GM04504 (cell line): ENCODE data around the gene TBX5.

ENCODE experiments used
- DNase-seq: peaks from one replicate; pipeline ENCODE4 v3.0.0-alpha.2; 2012; ENCODE audit warnings: low read depth

The TBX5 gene

DNA sequence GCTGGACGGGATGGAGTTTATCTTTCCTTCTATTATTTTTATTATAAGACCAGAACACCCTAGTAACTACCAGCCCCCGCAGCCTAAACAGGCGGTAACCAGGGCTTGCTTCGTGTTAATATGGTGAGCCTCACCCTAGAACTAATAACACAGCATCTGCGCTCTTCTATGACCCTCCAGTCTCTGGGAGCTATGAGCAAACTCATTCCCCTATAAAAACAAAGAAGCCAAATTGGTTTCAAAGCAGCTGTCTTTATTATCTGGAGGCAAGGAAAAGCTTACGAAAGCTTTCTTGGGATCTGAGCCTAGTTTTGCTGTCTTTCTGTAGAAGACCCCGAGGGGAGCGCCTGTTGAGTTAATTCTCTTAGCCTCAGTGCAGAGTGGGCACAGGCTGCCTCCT is 85.0 kb downstream of the TBX5 start:
- DNase-seq: no peak

DNA sequence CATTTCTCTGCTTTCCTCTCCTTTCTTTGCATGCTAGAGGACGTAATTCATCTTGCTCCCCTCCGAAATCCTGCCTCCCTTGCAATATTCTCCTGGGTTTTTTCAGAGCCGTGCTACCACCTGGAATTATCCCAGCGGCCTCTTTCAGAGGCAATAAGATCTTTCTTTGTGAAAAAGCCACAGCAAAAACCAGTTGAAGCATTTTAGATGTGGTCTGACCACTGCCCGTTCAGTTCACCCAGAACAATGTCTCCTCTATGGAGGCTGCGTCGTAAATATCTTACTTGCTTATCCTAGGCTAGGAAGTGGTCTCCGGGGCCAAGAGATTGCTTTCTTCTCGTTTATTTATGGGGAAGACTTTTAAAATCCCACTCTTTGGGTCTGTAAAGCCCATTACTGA is 85.8 kb downstream of the TBX5 start:
- DNase-seq: no peak

DNA sequence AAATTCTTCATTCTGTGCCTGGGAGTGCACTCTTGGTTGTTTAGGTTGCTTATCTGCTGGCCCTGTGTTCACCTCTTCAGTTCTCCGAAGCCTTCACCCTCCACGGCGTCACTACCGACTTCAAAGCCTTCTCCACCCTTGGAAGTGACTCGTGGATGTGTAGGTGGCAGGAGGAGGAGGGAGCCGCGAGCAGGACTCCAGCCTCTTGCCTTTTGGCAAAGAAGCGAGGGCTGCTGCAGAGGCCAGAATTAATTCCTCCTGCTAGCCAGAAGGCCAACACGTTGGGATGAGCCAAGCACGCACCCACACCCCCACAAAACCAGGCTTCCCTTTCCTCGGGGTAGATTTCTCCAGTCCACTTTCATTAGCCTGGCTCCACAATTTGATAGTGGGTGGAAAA is 86.5 kb downstream of the TBX5 start:
- DNase-seq: no peak

DNA sequence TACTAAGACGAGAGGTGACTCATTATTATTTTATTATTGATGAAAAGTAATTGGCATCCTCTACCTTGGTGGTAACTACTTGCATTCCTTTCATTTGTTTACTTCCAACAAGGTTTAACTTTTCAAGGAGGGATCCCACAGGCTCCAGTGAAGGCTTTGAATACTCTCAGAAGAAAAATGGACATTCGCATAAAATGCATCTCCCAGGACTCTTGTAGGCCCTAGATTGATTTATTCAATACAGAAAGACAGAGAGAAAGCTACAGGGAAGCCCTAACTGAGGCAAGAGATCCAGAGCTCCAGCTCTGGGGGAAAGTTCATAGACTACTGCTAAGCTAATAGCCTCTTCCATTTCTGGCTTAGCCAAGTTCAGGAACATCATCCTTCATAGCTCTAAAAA is 87.0 kb downstream of the TBX5 start:
- no peak for DNase-seq

DNA sequence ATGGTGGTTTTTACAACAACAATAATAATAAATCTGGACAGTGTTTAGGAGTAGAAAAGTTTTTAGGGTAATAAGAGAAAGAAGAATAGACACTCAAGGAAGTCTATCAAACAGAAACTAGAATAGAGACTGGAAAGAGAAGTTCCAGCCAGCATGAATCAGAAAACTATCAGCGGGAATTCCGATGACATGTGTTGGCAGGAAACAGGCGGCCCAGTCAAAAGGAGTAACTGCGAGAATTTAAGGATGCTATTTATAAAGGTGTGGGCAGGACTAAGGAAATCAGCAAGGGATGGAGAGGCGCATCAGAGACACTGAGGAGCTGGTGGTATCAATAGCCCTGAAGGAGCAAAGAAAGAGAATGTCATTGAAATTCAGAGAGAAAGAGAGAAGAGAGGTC is 89.9 kb downstream of the TBX5 start:
- DNase-seq: peak; percentile 38

DNA sequence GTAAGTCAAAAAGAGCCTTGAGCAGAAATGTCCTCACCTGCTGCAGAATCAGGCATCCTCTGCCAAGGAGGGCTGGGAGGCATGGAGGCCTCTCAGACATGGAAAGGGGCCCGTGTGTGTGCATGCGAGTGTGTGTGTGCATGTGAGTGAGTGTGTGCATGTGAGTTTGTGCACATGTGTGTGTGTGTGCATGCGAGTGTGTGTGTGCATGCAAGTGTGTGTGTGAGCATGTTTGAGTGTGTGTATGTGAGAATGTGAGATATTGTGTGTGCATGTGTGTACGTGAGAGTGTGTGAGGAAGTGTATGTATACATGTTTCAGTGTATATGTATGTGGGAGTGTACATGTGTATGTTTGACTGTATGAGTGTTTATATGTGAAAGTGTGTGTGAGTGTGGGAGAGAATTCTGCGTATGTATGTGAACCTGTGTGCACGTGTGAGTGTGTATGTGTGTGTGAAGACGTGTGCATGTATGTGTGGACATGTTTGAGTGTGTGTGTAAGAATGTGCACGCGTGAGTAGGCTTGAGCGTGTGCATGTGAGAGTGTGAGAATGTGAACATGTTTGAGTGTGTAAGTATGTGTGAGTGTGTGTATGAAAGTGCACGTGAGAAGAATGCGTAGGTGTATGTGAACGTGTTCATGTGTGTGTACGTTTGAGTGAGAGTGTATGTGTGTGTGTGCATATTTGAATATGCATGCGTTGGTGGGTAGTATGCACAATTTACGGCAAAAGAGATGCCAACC is 90.8 kb downstream of the TBX5 start:
- no peak for DNase-seq

DNA sequence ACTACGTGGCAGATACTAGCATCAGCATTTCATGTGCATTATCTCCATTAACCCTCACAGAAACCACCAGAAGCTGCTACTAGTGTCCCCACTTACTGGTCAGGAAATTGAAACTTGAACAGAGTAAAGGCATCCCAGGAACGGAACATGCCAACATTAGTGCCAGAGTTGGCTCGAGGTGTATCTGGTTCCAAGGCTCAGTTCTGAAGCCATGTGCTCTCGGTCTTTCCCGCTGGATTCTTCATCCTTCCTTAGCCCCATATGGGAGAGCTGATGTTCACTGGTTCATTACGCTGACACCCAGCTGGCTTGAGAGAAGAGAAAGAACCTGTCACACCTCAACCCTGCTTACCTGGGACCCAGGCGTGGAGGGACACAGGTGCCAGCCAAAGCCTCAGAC is 91.5 kb downstream of the TBX5 start:
- no peak for DNase-seq

DNA sequence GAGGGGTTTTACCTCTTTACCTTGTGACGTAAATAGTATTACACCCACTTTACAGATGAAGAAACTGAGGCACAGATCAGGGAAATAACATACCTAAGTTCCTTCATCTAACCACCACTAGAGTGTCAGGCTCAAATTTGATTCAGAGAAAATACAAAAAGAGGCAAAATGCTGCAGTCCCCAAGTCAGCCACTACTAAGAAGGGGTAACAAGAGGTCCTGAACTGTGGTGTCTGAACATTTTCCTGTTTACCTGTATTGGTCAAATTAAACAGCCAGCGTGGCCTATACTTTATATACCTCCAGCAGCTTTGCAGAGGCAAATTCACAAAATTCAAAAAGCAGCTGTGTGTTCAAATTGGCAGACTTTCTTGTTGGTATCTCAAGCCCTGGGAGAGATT is 92.0 kb downstream of the TBX5 start:
- no peak for DNase-seq

DNA sequence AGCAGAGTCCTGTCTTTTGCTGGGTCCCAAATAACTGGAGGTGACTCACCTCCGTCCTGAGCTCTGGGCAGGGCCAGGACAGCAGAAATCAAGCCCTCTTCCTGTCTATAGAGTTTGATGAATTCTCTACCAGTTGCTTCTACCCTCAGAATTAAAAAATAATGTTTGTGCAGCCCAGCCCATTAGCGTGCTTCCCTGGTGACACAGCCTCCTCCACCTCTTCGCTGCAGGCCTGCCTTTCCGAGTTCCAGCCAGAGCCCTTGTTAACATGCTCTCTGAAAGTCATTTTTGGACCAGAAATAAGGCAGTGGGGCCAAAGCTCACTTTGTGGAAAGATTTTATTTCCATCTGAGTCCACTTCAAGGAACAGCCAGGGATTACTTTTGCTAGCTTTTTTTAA is 94.0 kb downstream of the TBX5 start:
- peak; percentile 52 for DNase-seq

DNA sequence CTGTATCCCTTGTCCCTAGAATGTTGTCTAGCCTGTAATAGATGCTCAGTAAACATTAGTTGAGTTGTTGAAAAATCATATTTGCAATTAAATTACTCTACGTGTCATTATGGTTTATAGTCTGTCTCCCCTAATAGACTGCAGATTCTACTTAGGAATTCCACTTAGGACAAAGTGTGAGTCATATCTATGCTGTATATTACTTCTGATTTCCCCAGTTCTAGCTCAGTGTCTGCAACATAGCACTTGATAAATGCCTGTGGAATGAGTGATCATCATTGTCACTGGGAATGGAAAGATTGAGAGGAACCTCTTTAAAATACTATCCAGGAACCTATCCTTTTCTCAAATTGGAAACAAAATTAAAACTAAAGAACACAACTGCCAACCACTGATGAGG is 99.3 kb downstream of the TBX5 start:
- DNase-seq: peak; percentile 63

DNA sequence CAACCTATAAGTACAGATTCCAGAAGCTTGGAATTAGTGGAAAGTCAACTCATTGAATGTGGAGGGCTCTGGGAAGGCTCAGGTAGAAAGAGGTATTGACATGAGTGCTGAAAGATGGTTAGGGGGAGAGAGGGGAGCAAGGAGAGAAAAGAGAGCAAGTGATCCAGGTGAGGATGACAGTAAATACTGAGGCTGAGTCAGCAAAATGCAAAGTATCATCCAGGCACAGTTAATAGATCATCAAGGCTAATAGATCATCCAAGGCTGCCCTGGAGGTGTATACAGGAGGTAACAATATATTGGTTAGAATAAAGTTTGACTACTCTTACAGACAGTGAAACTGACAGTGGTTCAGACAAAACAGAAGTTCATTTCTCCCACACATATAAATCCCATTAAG is 100.5 kb downstream of the TBX5 start:
- no peak for DNase-seq
